GM21423 (cell line): ENCODE measurements around the gene IQCM.

Experiments used
- ATAC-seq: cut with Tn5 transposase; IDR thresholded peaks from one replicate; pipeline ENCODE4 v1.9.1; 2021; ENCODE audit warnings: mild to moderate bottlenecking, moderate library complexity; ENCODE audit not compliant: unreplicated experiment

IQCM gene, protein sequence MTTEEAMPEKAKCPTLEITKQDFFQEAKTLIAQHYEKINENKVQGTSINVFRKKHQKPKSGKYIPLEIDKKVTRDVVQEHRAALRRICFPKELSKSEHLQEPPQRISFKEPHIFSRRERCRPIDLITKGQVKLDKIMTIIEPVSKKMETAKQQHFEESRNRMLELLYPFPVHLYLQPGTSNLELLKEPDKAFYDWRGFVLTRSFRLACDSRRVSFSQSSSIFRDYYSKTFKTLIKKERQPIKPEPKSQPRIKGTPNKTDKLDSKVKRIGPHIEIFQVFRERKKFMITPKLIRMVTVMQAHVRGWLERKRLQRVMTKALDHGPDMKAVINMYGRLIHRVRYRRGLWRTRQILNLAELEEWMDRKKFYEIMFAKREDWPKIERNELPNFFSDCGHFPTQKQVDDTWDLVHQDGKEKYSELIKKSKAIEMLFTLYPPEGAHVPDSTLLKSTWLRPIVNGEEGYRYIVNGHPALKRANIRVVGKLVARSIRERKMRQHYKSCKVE

DNA sequence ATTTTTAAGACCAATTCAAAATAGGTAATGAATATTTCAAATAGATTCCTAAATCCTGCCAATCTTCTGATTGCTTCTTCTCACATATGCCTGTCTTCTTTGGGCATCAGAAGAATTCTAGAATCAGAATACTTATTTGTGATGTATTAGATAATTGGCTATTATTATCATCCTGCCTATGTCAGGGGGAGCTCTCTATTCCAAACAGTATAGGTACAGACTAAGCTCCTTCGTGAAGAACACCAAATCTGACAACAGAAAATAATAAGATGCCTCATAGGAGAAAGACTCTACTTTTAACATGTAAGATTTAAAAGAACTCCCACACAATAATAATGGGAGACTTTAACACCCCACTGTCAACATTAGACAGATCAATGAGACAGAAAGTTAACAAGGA, at the start of gene IQCM:
Gene IQCM (minus strand): TSS at position 101 of the 400 bp plus-strand sequence. CDS start 73,152 bp downstream, outside the sequence.
- ATAC-seq = no peak

DNA sequence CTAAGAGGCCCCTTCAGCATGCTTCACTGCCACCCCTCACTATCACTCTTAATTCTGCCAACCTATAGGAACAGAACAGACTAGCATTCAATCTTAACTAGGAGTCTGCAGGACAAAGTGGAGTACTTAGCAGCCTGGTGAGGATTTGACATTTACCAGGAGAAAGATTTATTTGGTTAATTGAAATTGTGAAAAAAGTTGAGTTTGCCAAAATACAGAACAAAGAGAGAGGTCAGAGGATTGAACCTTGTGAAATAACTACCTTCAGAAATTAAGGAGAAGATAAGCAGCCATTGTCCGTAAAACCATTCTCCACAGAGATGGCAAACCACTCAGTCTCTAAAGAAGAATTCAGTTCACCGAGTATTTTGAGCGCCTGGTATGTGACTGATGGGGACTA, 41.8 kb upstream of the IQCM start:
- ATAC-seq = no peak

DNA sequence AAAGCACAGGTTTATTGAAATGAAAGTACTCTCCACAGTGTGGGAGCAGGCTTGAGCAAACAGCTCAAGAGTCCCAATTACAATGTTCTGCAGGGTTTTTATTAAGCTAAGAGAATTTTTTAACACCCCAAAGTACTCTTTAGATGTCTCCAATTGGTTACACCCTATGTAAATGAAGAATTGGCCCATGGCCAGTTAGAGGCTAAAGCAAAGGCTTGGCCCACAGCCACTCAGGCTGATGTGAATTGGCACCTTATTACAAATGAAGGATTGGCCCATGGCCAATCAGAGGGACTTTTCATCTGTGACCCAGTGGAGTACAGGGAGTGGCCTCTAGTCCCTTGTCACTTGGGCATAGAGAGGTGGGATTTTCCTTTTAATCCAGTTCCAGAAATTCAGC, 30.1 kb upstream of the IQCM start:
- ATAC-seq = no peak

DNA sequence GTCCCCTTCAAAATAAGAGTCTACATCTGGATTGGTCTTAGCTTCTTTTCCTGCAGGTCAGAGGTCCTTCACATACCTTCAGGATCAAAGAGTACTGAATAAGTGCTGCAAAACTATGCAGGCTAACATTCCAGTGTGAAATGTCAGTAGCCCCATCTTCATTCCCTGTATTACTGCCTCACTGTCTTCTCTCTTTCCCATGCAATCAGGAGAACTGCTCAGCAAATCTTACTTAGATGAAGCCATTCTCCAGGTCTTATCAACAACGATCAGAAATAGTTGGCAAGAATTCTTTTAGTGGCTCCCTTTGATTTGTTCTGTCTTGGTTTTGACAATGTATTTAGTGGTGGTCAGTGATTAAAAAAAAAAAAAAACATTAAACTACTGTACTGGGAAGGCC, 26.0 kb upstream of the IQCM start:
- ATAC-seq = no peak

DNA sequence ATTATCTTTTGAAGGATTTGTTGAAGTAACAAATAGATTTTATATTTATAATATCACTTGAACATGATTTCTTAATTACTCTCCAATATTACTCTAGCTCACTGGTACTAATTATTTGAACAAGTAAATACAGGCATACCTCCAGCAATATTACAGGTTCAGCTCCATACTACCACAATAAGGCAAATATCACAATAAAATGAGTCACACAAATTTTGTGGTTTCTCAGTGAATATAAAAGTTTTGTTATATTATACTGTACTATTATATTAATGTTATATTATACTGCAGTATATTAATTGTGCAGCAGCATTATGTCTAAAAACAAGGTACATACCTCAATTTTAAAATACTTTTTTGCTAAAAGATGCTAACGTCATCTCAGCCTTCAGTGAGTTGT, 22.4 kb upstream of the IQCM start:
- no peak for ATAC-seq

DNA sequence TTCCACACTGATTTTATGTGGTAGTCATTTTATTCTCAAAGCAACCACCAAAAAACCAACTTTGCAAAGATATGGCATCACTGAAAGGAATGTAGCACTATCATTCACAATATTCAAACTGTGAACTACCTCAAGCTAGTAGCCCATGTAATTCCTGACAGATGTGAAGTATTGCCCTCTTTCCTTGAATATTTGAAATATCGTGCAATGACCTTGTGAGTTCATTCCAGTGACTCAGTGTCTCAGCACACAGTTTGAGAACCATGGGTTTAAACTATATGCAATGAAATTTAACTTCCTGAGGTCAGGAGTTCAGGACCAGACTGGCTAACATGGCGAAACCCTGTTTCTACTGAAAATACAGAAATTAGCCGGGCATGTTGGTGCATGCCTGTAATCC, 20.9 kb upstream of the IQCM start:
- ATAC-seq = no peak

DNA sequence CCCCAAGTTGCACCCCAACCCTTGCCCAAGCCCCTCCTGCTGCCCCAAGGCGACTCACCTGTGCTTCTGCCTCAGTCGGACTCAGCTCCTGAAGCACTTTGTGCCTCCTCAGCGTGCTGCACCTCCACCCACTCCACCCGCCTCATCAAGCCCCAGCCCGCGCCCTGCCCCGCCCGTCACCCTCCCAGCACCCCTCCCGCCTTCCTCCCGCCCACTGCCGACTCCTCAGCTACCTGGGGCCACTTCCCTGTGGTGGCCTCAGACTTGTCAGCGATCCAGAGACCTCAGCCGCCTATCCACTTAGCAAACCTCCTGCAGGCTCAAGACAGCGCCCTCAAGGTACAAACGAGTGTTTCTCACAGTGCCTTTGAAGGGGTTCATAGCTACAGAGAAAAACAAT, 19.6 kb upstream of the IQCM start:
- ATAC-seq = no peak

DNA sequence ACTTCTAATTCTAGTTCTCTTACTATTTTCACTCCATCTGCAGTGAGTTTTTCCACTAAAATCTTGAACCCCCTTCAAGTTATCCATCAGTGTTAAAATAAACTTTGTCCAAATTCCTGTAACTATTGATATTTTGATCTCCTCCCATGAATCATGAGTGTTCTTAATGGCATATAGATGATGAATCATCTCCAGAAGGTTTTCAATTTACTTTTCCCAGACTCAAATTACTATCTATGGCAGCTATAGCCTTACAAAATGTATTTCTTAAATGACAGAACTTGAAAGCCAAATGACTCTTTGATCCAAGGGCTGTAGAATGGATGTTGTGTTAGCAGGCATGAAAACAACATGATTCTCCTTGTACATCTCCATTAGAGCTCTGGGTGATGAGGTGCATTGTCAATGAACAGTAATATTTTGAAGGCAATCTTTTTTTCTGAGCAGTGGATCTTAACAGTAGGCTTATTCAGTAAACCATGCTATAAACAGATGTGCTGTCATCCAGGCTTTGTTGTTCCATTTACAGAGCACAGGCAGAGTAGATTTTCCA, 16.1 kb upstream of the IQCM start:
- ATAC-seq = no peak

DNA sequence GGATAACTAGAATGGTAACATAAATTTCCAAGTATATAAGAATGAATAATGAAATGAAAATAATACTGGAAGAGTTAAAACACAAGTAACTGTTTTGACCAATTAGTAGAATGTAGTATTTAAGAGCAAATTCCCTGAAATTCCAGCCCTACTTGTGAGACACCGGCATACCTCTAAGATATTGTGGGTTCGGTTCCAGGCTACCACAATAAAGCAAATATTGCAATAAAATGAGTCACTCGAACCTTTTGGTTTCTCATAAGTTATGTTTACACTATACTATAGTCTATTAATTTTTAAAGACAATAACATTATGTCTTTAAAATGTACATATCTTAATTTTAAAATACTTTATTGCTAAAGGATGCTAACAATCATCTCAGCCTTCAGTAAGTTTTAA, 15.2 kb upstream of the IQCM start:
- no peak for ATAC-seq

DNA sequence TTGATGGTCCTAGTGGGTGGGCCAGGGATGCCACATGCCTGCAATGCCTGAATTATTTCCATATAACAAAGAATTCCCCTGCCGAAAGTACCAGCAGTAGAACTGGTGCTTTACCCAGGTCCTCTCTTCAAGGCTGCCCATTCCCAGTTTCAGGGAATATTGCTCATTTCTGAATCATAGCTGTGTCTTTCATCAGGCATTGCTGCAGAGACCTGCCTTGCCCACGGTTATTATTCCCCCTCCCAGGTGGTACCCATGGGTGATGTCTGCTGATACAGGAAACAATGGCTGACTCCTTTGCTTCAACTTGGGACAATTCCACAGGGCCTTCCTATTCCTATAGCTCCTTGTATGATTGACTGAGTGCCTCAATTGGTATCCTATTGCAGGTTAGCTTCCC, 9.7 kb upstream of the IQCM start:
- no peak for ATAC-seq

DNA sequence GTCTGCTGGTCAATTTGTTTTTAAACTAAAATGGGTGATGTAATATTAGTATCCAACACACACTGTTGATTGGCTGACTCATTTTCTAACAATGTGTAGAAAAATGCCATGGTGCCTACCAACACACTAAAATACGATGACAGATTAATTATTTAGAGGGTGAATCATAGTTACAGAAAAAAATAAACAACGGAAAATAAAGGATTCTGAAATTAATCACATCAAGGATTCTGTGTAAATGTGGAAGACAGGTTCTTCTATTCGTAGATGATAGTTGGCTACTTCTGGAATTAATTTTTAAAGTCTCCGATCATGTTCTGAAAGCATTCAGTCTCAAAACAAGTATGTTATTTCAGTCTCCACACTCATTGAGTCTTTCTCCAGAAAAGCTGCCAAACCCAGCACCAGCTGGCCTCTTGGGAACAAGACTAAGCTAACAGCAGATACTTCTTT, 8.2 kb upstream of the IQCM start:
- no peak for ATAC-seq

DNA sequence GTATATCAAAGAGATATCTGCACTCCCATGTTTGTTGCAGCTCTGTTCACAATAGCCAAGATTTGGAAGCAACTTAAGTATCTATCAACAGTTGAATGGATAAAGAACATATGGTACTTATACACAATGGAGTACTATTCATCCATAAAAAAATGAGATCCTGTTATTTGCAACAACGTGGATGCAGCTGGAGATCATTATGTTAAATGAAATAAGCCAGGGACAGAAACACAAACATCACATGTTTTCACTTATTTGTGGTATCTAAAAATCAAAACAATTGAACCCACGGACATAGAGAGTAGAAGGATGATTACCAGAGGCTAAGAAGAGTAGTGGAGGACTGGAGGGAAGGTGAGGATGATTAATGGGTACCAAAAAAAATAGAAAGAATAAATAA, 14.2 kb downstream of the IQCM start:
- ATAC-seq = no peak

DNA sequence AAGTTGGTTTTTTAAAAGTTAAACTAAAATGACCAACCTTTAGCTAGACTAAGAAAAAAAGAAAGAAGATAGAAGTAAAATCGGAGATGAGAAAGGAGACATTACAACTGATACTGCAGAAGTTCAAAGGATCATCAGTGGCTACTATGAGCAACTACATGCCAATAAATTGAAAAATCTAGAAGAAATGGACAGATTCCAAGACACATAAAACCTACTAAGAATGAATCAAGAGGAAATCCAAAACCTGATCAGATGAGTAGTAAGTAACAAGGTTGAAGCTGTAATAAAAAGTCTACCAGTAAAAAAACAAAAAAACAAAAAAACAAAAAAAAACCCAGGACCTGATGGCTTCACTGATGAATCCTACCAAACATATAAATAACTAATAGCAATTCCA, 16.1 kb downstream of the IQCM start:
- no peak for ATAC-seq

DNA sequence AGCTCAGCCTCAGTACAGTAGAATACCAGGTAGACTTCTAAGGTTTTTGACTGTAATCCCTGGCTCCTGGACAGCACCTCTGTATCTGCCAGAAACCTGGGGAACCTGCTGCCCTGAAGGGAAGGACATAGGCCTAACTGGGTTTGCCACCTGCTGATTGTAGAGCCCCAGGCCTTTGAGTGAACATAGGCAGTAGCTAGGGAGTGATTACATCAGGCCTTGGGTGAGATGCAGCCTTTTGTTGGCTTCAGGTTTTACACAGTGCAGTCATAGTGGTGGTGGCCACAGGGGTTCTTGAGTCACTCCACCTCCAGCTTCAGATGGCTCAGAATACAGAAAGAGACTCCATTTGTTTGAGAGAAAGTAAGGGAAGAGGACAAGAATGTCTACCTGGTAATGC, 19.3 kb downstream of the IQCM start:
- no peak for ATAC-seq

DNA sequence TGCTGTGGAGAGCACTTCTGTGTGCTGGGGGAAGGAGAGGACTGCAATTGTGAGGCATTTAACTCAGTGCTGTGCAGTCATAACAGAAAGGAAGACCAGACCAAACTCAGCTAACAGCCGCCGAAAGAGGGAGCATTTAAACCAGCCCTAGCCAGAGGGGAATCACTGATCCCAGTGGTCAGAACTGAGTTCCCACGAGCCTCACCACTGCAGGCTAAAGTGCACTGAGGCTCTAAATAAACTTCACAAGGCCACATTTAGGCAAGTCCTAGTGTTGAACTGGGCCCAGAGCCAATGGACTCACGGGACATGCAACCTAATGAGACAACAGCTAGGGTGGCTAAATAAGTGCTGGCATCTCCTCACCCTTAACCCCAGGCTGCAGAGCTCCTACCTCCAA, 20.4 kb downstream of the IQCM start:
- no peak for ATAC-seq

DNA sequence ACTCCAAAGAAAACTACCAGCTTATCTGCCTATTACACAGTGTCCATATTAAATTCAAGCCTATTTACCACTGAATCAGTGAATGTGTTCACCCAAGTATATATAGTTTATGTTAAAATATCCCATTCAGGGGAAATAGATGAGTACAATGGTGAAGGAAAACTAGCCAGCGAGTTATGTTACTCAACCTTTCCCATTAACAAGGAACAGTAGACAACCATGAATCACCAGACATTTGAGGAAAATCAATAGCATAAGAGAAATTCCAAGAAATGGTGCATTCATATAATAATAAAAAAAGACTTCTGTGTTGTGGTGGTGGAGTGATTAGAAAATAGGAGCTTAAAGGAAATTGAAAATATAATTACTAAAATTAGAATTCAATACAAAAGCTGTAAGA, 21.3 kb downstream of the IQCM start:
- no peak for ATAC-seq

DNA sequence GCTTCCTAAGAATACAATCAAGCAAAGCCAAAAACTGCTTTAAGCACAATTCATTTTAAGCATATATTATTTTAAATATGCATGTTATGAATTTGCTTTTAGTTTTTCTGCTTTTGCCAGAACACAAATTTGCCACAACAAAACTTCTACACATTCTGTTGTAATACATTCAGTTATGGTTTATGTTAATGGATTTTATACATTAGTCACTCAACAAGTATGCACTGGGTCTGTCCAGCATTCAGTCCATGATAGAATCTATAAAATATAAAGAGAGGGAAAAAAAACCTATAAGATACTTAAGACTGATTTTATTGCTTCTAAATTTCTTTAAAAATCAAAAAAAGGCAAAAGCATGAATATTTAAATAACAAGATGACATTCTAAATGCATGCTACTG, 22.2 kb downstream of the IQCM start:
- ATAC-seq = no peak

DNA sequence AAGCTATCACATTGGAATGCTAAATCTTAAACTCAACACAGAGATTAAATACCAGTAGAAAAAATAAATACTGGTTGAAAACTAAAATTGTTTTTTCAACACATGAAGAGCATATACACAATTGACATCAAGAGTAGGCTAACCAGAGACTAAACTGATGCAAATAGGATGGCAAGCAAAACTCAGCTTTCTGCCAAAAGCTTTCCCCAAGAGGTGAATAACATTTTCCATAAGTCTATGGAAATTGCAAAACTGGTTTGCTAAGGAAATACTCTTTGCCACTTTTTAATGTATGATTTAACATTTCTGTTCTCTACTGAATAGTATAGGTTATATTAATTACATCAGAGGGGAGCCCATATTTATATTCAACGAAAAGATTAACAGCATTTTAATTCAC, 23.8 kb downstream of the IQCM start:
- ATAC-seq = no peak

DNA sequence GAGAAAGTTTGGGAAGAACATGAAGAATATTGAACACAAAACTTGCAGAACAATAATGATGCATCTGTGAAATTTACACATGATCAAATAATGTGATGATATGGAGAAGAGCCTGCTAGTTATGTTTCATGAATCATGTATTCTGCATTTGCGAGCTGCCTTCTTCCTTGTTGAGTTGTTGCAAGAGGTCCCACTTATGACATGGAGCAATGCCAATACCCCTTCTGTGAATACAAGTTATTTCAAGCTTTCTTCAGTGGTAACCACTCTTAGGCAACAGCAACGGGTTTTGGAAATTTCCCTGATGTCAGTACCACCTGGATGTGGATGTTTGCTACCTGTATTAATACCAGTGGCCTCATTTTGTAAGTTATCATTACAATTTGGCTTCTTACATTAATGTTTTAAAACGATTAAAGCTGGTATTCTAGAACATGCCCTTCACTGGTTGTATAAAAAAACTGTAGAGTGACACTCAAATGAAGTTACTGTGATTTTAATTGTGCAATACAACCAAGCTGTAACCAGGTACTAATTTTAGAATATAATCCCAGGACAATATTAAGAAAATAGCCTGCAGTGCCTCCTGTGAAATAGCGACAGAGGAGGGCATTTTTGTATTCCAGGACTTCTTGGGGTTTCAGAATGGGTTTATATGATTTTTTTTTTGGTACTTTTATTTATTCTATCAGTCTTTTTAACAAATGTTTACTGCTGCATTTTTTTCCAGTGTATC, 25.3 kb downstream of the IQCM start:
- ATAC-seq = no peak

DNA sequence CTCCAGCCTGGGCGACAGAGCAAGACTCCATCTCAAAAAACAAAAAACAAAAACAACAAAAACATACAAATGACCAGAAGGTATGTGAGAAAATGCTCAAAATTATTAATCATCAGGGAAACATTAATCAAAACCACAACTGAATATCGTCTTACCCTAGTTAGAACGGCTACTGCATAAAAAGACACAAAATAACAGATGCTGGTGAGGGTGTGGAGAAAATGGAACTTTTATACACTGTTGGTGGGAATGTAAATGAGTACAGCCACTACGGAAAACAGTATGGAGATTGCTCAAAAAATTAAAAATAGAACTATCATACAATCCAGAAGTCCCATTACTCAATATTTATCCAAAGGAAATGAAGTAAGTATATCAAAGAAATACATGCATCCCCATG, 27.3 kb downstream of the IQCM start:
- no peak for ATAC-seq

DNA sequence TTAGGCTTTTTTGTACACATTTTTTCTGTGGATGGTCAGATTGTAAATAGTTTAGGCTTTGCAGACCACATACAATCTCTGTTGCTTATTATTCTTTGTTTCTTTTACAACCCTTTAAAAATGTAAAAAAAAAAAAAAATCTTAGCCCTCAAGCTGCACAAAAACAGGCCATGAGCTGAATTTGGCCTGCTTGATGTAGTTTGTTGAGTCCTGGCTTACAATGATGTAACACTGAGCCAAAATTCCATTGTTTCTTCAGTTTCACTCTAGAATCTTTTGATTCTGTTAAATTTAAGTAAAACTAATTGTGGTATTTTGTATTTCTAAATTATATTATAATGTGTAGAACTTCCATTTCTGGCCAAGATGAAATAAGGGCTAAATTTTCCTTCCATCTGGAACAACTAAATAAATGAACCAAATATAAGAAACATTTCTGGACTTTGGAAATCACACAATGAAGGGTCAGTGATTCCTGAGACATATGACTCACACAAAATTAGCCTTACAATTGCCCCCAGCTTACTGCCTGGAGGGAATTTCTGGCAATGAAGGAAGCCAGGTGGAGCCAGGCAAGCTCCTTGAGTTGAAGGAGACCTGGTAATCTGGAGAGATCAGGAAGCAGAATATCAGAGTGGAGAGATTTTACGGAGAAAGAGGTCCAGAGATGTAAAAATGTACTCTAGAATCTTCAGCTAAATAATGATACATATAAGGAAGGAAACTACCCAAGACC, 29.8 kb downstream of the IQCM start:
- ATAC-seq = no peak
